GM19324 (cell line): ENCODE data around the gene ABTB1.

Experiments used
- ATAC-seq: cut with Tn5 transposase; IDR thresholded peaks from one replicate; pipeline ENCODE4 v1.9.1; 2021; ENCODE audit warnings: mild to moderate bottlenecking, moderate library complexity; ENCODE audit not compliant: unreplicated experiment, low FRiP score

The ABTB1 gene

GRCh38 chr3:127716384-127716783, 43.6 kb downstream of the ABTB1 start:
- no peak for ATAC-seq

- no peak for ATAC-seq
Observed at GRCh38 chr3:127717357-127718244, 44.8 kb downstream of the ABTB1 start.

GRCh38 chr3:127718245-127718915, 45.6 kb downstream of the ABTB1 start:
- ATAC-seq = no peak

- no peak for ATAC-seq
Observed at GRCh38 chr3:127718916-127719290, 46.2 kb downstream of the ABTB1 start.

- ATAC-seq = no peak
Observed at GRCh38 chr3:127719369-127719768, 46.6 kb downstream of the ABTB1 start.

- ATAC-seq = no peak
Observed at GRCh38 chr3:127720161-127720823, 47.5 kb downstream of the ABTB1 start.

GRCh38 chr3:127720985-127721935, 48.5 kb downstream of the ABTB1 start:
- ATAC-seq = no peak

- ATAC-seq = no peak
Observed at GRCh38 chr3:127722091-127722784, 49.5 kb downstream of the ABTB1 start.

- no peak for ATAC-seq
Observed at GRCh38 chr3:127723011-127723567, 50.3 kb downstream of the ABTB1 start.

GRCh38 chr3:127726894-127727293, 54.1 kb downstream of the ABTB1 start:
- no peak for ATAC-seq

- ATAC-seq = no peak
Observed at GRCh38 chr3:127728417-127729015, 55.8 kb downstream of the ABTB1 start.

- ATAC-seq = no peak
Observed at GRCh38 chr3:127729556-127730056, 56.9 kb downstream of the ABTB1 start.

GRCh38 chr3:127730171-127730570, 57.4 kb downstream of the ABTB1 start:
- ATAC-seq = no peak
